Stimulated activated CD4-positive, alpha-beta T cell treated with anti-CD3 and anti-CD28 coated beads, TNF-alpha, amount 100 ng/mL, for 48 hours (primary cell): ENCODE measurements around the gene NSDHL.

Experiments used
- DNase-seq, 3 donors: peaks; one replicate each; pipeline ENCODE4 v3.0.0-alpha.2; 2020; ENCODE audit warnings: low read depth in 3 of 3

NSDHL gene

DNA sequence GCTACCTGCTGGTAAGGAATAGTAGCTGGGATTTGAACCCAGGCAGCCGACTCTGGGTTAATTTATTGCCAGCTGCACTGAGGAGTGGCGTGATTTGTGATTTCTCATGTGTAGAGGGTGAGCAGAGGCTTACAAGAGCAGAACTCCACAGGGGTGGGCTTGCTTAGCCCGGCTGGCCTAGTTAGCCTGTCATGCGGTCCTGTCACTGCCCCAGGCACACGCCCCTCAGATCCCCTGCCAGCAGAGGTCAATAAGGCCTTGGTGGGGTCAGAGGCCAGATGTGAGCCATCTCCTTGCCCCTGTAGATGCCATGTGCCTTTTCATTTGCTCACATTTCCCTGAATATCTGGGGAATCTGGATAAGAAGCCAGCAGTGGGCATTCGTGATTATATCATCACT, 13.4 kb downstream of the NSDHL start:
- DNase-seq: no peak

DNA sequence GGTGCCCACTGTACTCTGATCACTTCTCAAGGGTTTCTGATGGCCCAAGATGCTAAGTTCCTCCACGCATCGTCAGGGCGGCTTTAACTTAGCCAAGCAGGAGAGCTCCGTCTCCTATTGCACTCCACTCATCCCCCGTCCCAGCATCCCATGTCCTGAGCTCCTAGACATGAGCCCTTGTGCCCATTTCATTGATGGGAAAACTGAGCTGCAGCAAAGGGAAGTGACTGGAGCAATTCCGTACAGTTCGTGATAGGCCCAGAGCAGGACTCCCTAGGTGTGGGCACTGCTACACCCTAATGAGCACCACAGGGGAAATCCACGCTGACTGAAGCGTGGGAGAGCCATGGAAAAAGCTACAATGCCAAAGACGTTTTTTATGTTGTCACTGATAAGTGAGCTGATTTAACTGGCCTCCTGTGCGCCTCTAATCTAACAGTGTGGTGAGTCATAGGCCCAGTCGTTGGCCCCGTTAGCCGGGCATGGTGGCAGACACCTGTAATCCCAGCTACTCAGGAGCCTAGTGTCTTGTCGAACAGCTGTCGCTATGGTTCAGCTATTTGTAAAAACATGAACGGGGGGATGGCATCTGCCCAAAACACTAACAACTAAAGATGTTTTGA, 14.9 kb downstream of the NSDHL start:
- DNase-seq: no peak

DNA sequence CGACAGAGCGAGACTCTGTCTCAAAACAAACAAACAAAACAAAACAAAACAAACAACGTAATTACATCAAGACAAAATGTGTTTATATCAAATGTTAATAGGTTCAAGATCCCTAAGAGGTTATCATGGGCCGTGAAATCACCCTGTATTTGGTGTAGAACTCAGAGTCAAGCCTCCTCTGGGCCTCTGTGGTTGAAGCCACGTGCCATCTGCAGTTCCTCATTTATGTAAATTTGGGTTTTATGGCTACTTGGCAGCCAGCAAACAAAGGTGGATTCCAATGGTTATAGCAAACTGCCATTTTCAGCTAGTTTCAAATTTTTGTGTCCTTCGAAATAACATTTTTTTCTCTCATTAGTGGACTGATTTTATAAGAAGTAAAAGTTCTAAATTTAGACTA, 16.4 kb downstream of the NSDHL start:
- DNase-seq: no peak

DNA sequence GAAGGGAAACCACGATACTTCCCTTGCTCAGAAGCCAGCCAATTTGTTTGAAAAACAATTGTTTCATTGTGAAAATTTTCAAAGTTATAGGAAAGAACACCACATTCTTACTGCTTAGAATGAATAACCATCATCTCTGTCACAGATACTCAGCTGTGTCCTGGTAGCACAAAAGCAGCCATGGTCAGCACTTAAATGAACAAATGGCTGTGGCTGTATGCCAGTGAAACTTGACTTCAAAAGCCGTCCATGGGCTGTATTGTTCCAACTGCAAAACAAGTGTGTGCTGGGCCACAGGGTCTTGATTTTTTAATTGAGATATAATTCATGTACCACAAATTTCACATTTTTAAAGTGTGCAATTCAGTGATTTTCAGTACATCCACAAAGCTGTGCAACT, 19.6 kb downstream of the NSDHL start:
- DNase-seq: no peak

DNA sequence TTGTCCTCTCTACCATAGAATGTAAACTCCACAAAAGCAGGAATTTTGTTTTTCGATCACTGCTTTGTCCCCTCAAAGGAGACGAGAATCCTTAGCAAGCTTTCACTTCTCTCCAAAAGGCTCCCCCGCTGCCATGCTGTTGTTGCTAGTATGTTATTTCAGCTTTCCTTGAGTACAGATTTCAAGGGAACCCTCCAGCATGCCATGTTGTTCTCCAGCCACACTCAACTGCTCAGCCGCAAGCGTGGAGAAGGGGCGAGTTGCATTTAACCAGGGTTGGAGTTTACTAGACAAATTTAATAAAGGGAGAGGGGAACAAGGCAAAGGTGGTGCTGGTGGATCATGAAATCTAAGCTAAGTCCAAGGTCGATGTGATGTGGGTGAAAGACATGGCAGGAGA, 23.1 kb downstream of the NSDHL start:
- no peak for DNase-seq

DNA sequence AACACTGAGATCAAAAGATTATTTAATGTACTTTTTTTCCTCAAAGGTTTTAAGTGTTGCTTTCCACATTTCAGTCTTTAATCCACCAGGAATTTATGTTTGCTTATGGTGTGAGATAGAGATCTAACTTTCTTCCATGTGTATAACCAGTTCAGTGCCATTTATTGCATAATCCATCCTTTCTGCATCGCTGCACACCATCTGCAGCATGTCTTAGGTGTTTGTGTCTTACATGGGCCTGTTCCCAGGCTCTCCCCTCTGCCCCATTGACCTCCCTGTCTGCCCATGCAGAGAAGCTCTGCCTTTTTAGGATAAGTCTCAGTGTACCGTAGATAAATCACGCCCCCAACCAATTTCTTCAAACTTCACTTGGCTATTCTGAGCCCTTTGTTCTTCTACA, 30.3 kb downstream of the NSDHL start:
- no peak for DNase-seq

DNA sequence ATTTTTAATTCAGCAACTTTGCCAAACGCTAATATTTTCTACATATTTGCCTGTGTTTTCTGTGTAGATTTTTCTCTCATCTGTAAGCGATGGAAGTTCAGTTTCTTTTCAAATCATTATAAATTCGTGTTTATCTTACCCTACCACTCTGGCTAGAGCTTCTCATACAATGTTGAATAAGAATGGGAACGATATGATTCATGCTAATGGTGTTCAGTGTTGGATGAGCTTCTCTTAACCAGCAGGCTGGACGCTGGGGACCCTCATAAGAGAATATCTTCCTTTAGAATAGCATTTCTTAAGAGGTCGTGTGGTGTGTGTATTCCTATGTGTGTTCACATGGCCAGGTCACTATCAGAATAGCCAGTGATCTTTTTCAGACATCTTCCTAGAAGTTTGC, 31.0 kb downstream of the NSDHL start:
- DNase-seq: no peak

DNA sequence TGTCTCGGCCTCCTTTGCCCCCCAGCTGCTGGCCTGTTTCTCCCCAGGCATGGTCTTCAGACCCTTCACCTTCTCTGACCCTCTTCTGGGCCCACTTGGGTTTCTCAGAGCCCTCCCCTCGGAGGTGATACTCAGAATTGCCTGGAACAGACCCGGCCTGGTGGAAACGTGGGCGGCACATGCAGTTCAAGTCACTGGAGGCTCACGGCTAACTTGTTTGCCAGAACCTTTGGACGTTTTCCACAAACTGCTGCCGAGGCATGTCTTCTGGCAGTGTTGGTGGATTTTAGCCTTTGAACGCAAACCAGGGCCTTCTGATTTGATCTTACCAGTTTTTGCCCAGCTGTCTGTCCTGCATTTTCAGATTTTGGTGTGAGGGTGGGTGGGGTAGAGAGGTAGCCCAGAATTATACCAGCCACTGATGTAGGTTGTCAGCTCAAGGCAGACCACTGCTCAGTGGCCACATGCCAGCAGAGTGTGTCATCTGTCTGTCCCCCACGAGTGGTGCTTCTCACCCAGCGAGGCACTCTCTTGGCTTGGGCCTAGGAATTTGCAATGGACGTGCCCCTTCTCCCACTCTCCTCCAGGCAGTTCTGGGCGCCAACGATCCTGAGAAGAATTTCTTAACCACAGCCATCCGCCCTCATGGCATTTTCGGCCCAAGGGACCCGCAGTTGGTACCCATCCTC, 34.5 kb downstream of the NSDHL start:
- DNase-seq: no peak

DNA sequence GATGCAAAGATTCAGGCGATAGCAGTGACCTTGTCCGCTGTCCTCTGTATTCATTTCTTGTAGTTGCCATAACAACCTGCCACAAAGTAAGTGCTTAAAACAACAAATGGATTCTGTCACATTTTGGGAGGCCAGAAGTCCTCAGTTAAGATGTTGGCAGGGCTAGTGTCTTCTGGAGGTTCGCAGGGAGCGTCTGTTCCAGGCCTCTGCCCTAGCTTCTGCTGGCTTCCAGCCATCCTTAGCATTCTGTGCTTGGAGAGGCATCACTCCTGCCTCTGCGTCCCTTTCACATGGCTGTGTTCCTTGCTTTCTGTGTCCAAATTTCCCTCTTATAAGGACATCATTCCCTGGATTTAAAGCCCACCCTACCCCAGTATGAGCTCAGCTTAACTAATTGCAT, 35.5 kb downstream of the NSDHL start:
- DNase-seq: no peak

DNA sequence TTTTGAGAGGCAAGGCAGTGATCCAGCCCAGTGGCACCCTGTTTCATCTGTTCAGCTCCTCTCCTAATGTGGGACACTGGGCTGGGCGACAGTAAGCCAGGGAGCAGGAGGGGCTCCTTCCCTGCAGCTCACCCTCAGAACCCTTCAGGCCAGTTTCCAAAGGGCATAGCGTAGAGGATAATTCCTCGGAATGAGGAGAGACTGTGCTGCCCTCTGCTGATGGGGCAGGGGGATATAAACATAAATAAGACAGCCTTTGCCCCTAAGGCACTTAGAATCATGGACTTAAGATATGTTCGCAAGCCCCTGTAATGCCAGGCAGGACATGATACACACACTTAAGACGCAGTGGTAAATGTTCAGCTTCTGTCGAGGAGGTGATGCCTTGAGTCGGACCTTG, 39.1 kb downstream of the NSDHL start:
- DNase-seq: no peak

DNA sequence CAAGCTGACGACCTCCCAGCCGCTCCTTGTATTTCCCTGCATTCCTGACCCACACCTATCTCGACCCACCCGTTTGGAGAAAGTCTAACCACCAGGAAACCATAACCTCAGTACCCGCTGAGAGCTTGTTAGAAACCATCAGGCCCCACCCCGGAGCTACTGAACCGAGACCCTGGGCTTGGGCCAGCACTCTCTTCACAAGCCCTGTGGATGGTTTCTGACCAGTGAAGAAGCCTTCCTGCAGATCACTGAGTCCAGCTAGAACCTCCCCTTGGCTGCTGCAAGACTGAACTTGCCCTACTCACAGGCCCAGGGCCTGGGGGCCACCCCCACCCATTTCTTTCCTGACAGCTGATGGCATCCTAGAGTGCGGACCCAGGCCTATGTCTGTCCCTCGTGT, 40.4 kb downstream of the NSDHL start:
- DNase-seq: no peak

DNA sequence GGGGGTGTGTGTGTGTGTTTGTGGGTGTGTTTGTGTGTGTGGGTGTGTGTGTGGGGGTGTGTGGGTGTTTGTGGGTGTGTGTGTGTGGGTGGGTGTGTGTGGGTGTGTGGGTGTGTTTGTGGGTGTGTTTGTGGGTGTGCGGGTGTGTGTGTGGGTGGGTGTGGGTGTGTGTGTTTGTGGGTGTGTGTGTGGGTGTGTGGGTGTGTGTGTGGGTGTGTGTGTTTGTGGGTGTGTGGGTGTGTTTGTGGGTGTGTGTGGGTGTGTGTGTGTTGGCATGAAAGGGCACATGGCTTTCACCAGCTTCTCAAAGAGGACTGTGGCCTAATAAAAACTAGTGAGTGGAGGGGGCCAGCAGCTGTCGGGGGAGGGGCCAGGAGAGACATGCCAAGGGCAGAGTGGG, 41.7 kb downstream of the NSDHL start:
- no peak for DNase-seq

DNA sequence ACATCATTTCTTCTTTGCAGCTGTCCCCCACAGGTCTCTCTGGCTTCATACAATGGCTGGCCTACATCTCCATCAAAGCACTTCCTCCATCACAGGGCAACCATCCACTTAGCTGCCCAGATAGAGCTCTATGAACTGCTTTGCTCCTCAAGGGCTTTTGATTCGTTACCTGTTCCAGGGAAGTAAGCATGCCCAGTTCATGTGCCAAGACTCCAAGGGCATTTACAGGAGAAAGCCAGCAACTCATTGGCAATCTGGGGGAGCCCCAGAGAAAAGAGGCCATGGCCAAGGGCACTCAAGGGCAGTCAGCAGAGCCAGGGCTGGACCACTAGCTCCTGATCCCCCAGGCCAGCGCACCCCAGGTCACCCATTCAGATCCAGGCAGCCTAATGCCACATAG, 42.5 kb downstream of the NSDHL start:
- no peak for DNase-seq

DNA sequence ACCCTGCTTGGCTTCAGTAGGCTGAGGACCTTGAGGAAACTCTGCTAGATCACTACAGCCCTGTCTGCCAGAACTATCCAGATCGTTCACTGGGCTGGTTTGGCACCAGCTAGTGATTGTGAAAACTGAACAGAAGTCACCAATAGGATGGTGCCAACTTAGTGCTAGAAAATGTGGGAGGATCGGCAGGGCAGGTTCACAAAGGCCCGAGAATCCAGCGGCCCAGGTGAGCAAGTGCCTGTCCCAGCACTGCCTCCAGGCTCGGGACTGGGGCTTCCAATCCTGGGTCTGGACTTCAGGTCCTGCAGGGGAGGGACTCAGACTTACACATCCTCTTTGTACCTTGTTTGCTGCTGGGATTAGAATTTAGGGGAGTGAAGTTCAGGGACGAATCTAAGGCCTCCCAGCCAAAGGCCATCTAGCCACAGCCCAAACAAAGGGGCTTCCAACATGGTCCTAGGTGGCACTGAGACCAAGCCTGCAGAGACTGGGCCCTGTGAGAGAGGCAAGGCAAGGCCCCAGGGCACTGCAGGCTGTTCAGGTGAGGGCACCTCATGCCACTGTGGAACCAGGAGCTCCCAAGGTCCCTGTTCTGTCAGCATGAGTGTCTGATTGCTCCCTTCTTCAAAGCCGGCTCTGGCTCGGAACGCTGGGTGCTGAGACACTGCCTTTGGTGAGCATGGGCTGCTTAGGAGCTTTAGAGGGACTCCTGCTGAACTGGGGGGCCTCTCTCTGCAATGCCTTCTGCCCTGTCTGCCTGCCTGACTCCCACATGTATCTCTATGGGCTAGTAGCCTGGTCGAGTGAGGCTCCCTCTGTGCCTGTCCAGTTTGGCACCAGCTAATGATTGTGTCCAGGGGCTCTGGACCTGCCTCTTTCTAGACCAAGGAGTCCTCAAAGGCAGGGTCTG, 46.3 kb downstream of the NSDHL start:
- DNase-seq: no peak

DNA sequence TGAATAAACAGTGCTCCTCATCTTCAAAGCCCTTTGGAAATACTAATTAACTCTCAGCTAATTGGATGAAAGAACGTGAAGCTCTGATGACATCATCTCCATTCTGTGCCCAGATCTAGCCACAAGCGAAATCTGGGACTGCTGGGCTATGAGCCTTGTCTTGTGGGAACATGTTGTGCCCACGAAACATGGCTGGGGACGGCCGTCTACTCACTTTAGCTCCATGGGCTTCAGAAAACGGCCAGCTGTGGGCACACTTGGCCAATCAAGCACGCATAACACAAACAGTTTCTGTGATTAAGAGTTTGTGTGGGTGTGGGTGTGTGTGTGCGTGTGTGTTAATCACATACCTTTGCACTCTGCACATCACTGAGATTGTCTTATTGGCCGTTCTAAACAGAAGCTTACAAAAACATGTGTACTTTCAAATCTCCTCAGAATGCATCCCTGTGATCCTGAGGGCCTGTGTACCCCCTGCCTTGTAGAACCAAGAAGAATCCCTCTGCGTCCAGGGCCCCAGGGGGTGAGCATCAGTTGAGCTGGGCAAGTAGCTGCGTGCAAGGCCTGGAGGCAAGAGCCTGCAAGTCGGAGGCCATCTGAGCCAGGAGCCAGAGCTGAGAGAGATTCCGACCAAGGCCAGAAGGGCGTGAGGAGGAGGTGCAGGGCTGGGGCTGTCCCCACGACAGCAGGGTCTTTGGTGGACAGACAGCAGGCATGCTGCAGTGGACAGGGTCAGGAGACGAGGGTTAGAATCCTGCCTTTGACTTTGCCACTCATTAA, 48.3 kb downstream of the NSDHL start:
- no peak for DNase-seq

DNA sequence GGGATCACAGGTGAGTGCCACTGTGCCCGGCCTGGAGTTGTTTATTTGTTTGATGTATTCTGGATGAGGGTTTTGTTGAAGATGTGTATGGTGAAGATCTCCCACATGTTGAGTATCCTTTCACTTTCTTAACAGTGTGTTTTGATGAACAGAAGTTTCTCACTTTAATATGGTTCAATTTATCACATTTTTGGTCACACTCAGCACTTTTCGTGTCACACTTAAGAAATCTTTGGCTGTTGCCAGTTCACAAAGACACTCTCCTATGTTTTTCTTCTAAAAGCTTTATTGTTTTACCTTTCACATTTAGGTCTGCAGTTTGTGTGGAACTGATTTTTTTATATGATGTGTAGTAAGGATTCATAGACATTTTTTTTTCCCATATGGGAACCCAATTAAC, 50.4 kb downstream of the NSDHL start:
- DNase-seq: no peak

DNA sequence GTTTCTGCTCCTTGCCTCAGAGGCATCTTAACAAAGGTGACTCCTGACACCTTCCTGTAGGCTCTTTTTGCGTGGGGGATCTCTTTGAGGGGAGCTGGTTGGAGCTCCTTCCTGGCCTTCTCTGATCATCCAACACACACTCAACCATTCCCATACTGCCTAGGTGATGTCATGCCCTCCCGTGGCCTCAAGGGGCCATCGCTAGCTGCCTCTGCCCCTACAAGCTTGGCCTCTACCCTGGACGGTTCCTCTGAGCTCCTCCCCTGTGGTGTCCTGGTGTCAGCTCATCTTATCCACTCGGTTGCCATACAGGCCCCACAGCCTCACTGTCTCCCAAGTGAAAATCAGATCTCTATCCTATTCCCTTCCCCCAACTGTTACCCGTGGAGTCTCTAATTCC, 53.3 kb downstream of the NSDHL start:
- DNase-seq: no peak

DNA sequence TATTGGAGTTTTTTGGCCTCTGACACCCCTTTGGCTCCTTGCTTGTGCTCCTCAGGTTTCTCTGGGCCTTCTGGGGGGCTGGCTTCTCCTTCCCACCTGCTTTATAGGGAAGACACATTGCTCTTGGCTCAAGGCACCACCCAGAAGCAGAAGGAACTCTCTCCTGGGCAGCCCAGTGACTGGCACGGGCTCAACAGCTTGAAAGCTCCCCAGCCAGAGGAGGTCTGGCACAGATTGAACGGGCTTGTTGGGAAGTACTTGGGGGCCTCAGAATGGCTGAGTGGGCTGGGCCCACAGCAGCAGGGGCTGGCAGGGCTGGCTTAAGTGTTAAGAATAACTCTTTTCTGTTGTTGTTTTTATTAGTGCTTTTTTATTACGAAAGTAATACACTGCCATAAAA, 55.9 kb downstream of the NSDHL start:
- DNase-seq: no peak

DNA sequence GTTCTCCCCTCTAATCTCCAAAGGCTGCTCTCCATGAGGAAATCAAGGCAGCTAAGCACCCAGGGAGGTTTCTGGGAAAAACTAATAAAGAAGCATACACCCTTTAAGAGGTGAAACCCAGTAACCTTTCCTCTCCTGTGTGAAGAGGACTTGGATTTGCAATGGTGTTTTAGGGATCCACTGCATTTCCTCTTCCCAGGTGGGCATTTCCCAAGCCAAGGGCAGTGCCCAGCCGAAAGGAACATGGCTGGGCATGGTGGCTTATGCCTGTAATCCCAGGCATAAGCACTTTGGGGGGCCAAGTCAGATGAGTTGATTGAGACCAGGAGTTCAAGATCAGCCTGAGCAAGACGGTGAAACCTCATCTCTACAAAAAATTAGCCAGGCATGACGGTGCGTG, 61.6 kb downstream of the NSDHL start:
- no peak for DNase-seq

DNA sequence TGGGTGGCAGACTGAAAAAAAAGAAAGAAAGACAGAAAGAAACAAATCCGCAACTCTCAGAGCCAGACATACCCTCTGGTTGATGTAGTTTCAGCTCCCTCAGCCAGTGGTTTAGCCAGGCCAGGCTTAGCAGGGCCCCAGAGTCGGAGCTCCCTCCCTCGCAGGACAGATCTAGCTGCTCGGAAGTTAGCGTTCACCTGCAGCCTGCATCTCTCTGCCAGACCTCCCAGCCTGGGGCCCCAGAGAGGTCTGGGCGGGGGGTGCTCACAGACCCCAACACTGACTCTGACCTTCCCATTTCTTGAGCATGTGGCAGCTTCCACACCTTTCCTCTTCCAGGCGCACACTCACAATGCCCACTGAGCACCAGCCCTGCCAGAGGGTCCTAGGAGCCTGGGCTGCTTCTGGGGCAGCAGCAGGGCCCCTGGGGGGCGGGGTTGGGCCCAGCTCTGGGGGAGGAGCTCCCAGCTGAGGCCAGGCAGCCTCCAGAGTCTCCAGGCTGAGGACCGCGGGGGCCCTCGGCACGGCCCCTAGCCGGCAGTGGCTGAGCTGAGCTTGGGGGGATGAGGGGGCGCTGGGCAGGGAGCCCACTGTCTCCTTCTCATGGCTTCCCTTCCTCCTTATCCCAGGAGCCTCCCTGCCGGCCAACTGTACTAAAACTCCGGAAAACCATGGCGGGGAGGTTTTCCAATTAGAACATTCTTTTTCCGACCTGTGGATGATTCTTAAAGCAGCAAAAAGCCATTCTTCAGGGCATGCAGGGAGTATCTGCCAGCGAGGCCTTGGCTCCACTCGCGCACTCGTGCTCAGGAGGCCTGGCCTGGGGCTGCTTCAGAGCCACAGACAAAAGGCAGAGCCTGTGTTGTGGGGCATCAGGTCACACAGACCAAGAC, 62.4 kb downstream of the NSDHL start:
- no peak for DNase-seq

DNA sequence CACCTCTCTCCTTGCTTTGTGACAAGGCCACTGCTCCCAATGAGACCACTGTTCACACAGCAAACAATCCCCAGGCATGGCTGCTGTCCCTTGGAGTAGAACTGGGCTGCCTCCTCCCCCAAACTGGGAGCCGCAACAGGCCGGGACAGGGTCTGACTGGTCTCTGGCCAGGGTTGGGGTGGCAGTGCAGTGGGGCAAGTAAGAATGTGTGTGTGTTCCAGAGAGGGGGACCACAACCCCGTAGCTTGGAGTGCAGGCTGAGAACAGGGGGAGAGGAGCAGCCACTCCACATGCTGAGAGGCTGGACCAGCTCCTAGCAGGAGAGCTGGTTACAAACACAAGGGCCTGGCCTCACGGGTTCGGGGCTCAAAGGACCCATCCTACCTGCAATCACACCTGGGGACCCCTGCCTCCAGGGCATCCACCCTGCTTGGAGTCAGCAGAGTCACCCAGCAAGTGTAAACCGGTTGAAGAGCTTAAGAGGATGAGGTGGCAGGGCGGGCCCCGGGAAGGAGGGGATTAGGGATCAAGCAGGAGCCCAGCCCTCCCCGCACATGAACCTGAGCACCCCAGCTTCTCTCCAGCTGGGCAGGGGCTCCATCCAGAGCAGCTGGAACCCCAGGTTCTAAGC, 63.2 kb downstream of the NSDHL start:
- DNase-seq: no peak
